Keratinocyte (primary cell): ENCODE measurements around the gene APOA5. TPM values are rescaled to one million over a fixed set of nuclear protein-coding genes. Genes with fewer than 3 reads are reported as not detected.
A peak's percentile ranks its signal among the peaks of the same experiment; 100 is the strongest.

Experiments
- DNase-seq: peaks from one replicate; pipeline ENCODE4 v3.0.0-alpha.2; 2011; ENCODE audit warnings: low read depth, missing footprints, low spot score
- FAIRE-seq: peaks from 2 replicates; lab custom pipeline; 2011; peaks lifted over from hg19 to GRCh38; lab: Jason Lieb, UNC
- H2AFZ ChIP-seq: 2 replicates; pipeline ENCODE4 v1.6.0; 2012; ENCODE audit warnings: low read length, control low read depth, inconsistent platforms; ENCODE audit not compliant: control insufficient read depth
- H3K27ac ChIP-seq: 2 replicates; pipeline ENCODE4 v1.5.1; 2011; ENCODE audit warnings: low read length; ENCODE audit not compliant: control insufficient read depth, insufficient read depth
- H3K27me3 ChIP-seq: 3 replicates; pipeline ENCODE4 v1.6.0; 2011; ENCODE audit warnings: low read length; ENCODE audit not compliant: control insufficient read depth, insufficient read depth; ENCODE audit errors: extremely low read depth
- H3K36me3 ChIP-seq, 2 experiments: 2 replicates in 1 of 2; 3 replicates in 1 of 2; pipeline ENCODE4 v1.5.1; 2011; ENCODE audit warnings: low read length in 2 of 2, mild to moderate bottlenecking in 1 of 2; ENCODE audit not compliant: control insufficient read depth in 2 of 2, insufficient read depth in 2 of 2; ENCODE audit errors: extremely low read depth in 1 of 2
- H3K4me1 ChIP-seq: 3 replicates; pipeline ENCODE4 v1.5.1; 2011; ENCODE audit warnings: low read length; ENCODE audit not compliant: control insufficient read depth, insufficient read depth; ENCODE audit errors: extremely low read depth
- H3K4me2 ChIP-seq: 3 replicates; pipeline ENCODE4 v1.6.0; 2011; ENCODE audit warnings: low read depth, low read length; ENCODE audit not compliant: control insufficient read depth, insufficient read depth; ENCODE audit errors: extremely low read depth
- H3K4me3 ChIP-seq, 3 experiments: fragments of 200-600 bp in 1 of 3; sonication (generic) in 1 of 3; 2 replicates in 2 of 3; 3 replicates in 1 of 3; pipeline ENCODE4 v1.5.1; 2011 to 2016; ENCODE audit warnings: low read length in 3 of 3, mild to moderate bottlenecking in 3 of 3, control low read depth in 2 of 3, inconsistent platforms in 1 of 3, low read depth in 1 of 3, mixed read lengths in 1 of 3, mixed run types in 1 of 3, moderate library complexity in 1 of 3; ENCODE audit not compliant: control insufficient read depth in 2 of 3, insufficient read depth in 2 of 3; ENCODE audit errors: extremely low read depth in 1 of 3
- H3K79me2 ChIP-seq: 2 replicates; pipeline ENCODE4 v1.6.0; 2012; ENCODE audit warnings: low read length; ENCODE audit not compliant: control insufficient read depth, insufficient read depth
- H3K9ac ChIP-seq: 3 replicates; pipeline ENCODE4 v1.6.0; 2011; ENCODE audit warnings: low read length; ENCODE audit not compliant: control insufficient read depth, insufficient read depth; ENCODE audit errors: extremely low read depth
- H3K9me1 ChIP-seq: 3 replicates; pipeline ENCODE4 v1.6.0; 2011; ENCODE audit warnings: low read length; ENCODE audit not compliant: control insufficient read depth, insufficient read depth; ENCODE audit errors: extremely low read depth
- H3K9me3 ChIP-seq: 2 replicates; pipeline ENCODE4 v1.5.1; 2012; ENCODE audit warnings: low read depth, low read length; ENCODE audit not compliant: control insufficient read depth
- H4K20me1 ChIP-seq: 3 replicates; pipeline ENCODE4 v1.6.0; 2011; ENCODE audit warnings: low read length; ENCODE audit not compliant: control insufficient read depth, insufficient read depth; ENCODE audit errors: extremely low read depth
- CTCF ChIP-seq, 3 experiments: IDR thresholded peaks in 1 of 3; conservative IDR thresholded peaks in 1 of 3; optimal IDR thresholded peaks in 1 of 3; 2 replicates in 2 of 3; 3 replicates in 1 of 3; pipeline versions ENCODE3 to v1.5.1; 2011; ENCODE audit warnings: low read length in 3 of 3, mild to moderate bottlenecking in 3 of 3, moderate library complexity in 2 of 3, control low read depth in 1 of 3, inconsistent platforms in 1 of 3; ENCODE audit not compliant: insufficient read depth in 2 of 3; ENCODE audit errors: extremely low read depth in 1 of 3
- EZH2 ChIP-seq: IDR thresholded peaks from one replicate; pipeline ENCODE4 v1.6.1; 2012; ENCODE audit warnings: inconsistent platforms, mild to moderate bottlenecking, low read length, moderate library complexity
- dilution Hi-C: fragments of 300-500 bp; cut with MboI; formaldehyde crosslinking; loops from one replicate; pipeline ENCODE4 v1.7.0; 2020; ENCODE audit warnings: low sequenced_read_pairs; ENCODE audit not compliant: extremely low pct_ligation_motif_present
- polyA plus RNA-seq, 5 experiments: library from polyadenylated mRNA; depleted of rRNA in 3 of 5; stranded (reverse) in 3 of 5; stranded (forward) in 1 of 5; unstranded in 1 of 5; fragments of >200 nt; gene quantifications; 1 replicate in 1 of 5; 2 replicates in 3 of 5; 3 replicates in 1 of 5; pipeline versions ENCODE4 v1.2.1 to v1.2.3, GENCODE V29; 2011 to 2012; ENCODE audit warnings: missing spikeins in 2 of 5, low read depth in 1 of 5, low replicate concordance in 1 of 5

The APOA5 gene
- polyA plus RNA-seq, 1 donor (not counting 4 experiments of a cell fraction or from before 2014, with no cell fraction given) = not detected

DNA sequence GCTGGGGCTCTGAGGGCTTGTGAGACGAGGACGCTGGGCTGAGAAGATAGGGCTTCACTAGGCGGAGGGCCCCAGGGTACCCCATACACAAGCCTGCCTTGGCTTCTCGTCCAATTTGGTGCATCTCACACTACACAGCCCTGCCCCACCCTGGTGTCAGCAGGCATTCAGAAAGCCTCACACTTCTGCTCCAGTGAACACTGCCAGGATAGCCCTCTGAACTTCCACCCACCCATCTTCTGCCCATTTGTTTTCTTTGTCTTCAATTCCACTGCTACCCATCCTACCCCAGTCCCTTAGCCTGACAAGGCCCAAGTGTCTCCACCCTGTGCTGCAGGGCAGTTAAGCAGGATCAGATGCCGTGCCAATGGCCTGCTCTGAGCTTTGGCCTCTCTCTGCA, 17.0 kb downstream of the APOA5 start:
- FAIRE-seq = no peak
- no peak overlapping the region for H3K4me2 ChIP-seq
- peaks cover 23% of the 10 kb centered on the region for H3K79me2 ChIP-seq
- H3K9ac ChIP-seq = no peak overlapping the region
- H3K27me3 ChIP-seq = no peaks in the 10 kb centered on the region
- no peak overlapping the region for H2AFZ ChIP-seq
- dilution Hi-C loops = no loop called here
- no peaks in the 10 kb centered on the region for H3K9me3 ChIP-seq
- H3K36me3 ChIP-seq = peaks cover 21 to 22% of the 10 kb centered on the region in 2 experiments
- no peak overlapping the region for H3K4me3 ChIP-seq
- H3K4me1 ChIP-seq = peaks cover 17% of the 10 kb centered on the region
- H4K20me1 ChIP-seq = no peaks in the 10 kb centered on the region
- no peaks in the 10 kb centered on the region for H3K9me1 ChIP-seq
- no peak overlapping the region for H3K27ac ChIP-seq
- no peak for DNase-seq
- no peak for TF ChIP-seq CTCF (optimal IDR thresholded peaks at IDR 0.05 in 1 of 3, IDR thresholded peaks at IDR 0.05 in 1 of 3, conservative IDR thresholded peaks at IDR 0.05 in 1 of 3; ENCODE audit: extremely low read depth in 1 of 3, insufficient read depth in 2 of 3, low read length in 3 of 3)
- no peak for TF ChIP-seq EZH2

- H3K79me2 ChIP-seq = peaks cover 23% of the 10 kb centered on the region
- H3K4me3 ChIP-seq = peak overlapping the region; percentile 70 to 87 (median 83)
- H2AFZ ChIP-seq = peak overlapping the region; percentile 94
- no peaks in the 10 kb centered on the region for H3K9me1 ChIP-seq
- H3K36me3 ChIP-seq = peaks cover 15 to 18% of the 10 kb centered on the region in 2 experiments
- no peak for FAIRE-seq
- H4K20me1 ChIP-seq = no peaks in the 10 kb centered on the region
- peak overlapping the region; percentile 57 for H3K27ac ChIP-seq
- peaks cover 17% of the 10 kb centered on the region for H3K4me1 ChIP-seq
- H3K9ac ChIP-seq = peak overlapping the region; percentile 67
- no peaks in the 10 kb centered on the region for H3K27me3 ChIP-seq
- dilution Hi-C loops = no loop called here
- no peak for TF ChIP-seq EZH2
- TF ChIP-seq CTCF (optimal IDR thresholded peaks at IDR 0.05 in 1 of 3, IDR thresholded peaks at IDR 0.05 in 1 of 3, conservative IDR thresholded peaks at IDR 0.05 in 1 of 3; ENCODE audit: extremely low read depth in 1 of 3, insufficient read depth in 2 of 3, low read length in 3 of 3) = no peak
- peak overlapping the region; percentile 93 for H3K4me2 ChIP-seq
- no peak for DNase-seq
- no peaks in the 10 kb centered on the region for H3K9me3 ChIP-seq
Measured at GRCh38 chr11:116773203-116774097, 18.2 kb downstream of the APOA5 start.
